NCI-H146 treated with DMSO at 0.1 percent for 48 hours (cell line): ENCODE measurements around the gene RDH12.

Source experiments
- DNase-seq: peaks from one replicate; lab custom pipeline; 2025; ENCODE audit not compliant: unreplicated experiment; lab: John Stamatoyannopoulos, UW

The RDH12 gene

DNA sequence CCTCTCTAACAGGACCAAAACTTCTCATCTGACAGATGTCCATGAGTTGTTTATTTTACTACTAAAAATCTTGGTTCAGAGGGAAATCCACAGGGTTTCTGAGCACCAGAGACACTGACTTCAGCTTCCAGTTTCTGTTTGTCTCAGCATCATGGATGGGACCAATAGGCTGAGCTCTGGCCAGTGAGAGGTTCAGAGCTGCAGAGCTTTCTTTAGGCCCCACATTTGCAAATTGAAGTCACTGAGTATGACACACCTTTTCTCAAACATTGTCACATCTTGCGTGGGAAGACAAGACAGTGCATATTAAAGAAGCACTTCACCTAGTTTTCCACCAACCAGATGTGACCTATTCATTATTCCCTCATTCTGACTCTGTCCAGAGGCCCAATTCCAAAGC lies 45.2 kb downstream of the RDH12 start:
- no peak for DNase-seq

DNA sequence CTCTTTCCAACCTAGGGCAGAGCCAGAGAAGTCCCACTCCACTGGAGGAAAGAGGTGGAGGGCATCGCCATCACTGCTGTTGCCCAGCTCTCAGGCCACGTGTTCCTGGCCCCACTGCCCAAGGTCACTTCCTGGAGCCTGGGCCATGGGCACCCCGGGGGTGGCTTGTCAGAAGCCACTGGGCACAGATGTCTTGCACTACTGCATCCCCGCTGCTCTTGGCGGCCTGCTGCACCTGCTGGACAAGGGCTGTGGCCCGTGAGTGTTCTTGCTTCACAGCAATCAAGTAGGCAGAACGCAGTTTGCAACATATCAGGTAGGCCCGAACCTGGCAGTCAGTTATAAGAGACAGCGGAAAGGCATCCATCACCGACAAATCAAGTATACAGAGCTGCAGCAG lies 46.6 kb downstream of the RDH12 start:
- DNase-seq = no peak

DNA sequence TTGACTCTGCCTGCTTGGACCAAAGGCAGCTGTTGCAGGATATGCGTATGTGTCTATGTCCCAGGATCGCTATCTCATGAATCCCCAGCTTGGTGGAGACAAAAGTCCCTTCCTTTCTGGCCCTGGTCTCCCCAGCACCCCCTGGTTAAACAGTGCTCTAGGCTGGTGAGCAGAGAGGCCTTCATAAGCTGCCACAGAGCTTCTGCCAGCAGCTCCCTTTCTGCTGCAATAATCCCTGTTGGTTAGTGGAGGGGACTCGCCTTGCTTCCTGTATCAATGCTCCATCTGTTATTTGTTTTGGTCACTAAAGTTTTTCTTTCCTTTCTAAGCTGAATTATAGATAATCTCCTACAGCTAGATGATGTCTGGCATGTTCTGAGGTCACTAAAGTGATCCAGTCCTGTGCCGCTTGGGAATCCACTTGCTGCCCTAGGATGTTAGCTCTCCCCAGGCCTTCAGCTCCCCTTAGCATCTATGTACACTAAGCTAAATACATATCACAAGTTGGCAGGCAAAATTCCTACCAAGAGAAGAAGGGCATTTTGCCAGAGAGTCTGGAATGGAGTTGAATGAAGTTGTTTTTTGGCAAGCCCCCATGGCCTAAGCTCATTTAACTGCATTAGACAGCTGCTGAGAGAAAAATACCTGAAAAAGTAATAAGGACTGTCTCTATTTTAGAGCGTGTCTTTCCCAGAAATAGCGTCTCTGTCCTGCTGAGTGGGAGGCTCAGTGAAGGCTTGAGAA lies 47.8 kb downstream of the RDH12 start:
- DNase-seq = no peak

DNA sequence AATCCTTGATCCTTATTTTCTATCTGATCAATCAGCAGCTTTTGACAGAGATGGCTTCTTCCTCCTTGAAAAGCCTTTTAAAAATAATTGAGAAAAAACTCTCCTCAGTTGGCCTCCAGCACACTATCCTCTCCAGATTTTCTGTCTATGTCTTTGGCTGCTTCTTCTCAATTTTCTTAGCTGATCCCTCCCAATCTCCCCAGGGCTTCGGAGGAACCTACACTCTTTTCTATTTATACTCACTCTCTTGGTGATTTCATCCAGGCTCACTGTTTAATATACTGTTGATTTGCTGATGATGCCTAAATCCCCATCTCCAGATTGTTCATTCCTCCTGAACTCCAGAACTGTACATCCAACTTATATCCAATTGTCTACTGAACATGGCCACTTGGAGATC lies 54.8 kb downstream of the RDH12 start:
- DNase-seq = no peak

DNA sequence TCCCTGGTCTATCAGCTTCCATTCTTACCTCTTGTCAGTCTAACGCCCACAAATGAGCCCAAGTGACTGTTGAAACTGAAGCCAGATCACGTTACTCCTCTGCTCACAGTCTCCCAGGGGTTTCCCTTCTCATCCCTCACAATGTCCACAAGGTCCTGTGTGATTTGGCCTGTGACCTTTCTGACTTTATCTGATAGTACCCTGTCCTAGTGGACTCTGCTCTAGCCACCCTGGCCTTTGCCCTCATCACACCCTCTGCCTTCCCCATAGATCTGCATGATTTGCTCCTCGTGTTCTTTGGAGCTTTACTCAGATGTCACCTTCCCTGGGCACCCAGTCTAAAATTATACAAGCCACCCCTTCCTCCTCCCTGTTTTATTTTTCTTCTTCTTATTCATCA lies 55.5 kb downstream of the RDH12 start:
- no peak for DNase-seq

DNA sequence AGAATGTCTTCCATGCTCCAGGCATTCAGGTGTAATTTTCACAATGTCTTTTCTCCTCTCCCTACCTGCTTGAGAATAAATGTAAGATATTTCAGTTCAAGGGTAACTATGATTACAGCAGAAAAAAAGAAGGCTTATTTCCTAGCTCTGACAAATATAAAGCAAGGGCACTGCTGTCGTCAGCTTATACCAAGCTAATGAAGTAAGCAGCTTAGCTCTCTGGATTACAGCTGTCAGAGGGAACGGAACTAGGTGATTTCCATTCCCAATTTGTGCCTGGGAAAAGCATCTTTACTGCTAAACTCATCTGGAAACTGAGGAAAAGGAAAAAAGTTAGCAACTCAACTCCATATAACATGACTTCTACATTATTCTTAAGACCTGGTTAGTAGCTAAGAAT lies 58.2 kb downstream of the RDH12 start:
- DNase-seq = no peak

DNA sequence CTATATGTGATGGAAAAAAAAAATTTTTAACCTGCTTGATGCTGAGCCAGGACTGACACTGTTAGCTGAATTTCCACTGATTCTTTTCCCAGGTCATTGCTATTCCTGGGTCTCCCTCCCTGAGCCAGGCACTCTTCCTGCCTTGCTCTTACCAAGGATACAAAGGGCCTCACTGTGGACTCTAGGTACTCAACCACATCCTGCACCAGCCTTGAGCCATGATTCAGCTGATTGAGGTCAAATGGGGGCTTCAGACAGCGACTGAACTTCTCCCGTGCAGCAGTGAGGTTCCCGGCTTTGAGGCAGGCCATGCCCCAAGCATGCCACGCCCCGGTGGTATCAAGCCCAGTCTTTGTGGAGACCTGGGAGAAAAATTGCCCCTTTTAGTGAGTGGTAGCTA lies 60.4 kb downstream of the RDH12 start:
- no peak for DNase-seq

DNA sequence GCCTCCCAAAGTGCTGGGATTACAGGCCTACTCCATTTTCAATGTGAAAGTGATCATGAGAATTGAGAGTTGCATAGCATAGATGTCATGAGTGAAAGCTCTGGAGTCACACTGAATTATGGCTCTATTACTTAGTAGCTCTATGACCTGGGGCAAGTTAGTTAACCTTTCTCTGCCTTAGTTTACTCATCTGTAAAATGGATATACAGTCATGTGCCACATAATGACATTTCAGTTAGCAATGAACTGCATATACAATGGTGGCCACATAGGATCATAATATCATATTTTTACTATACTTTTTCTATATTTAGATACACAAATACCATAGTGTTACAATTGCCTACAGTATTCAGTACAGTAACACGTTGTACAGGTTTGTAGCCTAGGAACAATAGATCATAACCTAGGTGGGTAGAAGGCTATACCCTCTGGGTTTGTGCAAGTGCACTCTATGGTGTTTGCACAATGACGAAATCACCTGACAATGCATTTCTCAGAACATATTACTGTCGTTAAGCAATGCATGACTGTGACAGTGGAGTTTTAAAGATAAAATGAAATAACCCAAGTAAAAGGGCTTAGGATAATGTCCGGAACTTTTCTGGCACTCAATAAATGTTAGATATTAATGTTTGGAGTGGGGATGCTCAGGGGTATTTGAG lies 61.6 kb downstream of the RDH12 start:
- DNase-seq = no peak

DNA sequence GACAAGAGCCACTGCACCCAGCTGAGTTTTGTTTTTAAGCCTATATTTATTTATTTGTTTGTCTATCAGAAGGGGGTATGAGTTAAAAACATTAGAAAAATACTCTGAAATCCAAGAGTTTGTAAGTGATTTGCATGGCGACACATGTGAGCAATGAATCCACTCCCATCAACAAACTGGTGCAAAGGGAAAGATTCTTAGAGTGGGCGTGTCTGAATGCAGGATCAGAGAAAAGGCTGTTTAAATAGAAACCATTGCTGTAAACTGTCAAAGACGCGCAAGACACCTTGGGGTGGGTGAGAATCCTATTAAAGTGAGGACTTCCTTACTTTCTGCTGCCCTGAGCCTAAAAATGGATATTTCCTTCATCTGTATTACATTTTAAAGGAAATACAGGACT lies 62.8 kb downstream of the RDH12 start:
- no peak for DNase-seq

DNA sequence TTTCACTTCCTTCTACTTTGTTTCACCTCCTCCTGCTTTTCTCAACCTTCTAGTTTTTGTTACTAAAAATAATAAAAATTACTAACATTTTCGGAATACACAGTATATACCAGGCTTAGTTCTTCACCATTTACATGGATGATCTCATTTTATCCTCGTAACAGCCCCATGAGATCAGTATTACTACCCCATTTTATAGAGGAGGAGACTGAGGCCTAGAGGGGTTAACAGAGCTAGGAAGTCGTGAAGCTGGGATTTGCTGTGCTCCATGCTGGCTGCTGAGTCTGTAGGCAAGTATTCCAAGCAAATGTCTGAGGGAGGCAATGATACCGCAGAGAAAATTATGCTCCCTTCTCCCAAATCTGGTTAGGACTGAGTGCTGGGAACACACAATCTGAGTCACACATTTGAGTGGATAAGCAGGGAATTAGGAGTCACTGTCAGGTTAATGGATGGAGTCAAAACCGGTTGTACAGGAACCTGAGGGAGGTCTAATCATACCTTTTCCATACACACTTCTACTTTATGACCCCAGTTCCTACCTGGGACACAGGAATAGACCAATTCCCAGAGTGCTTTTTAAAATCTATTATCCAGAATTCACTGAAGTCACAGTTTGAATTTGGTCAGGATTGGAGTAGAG lies 63.6 kb downstream of the RDH12 start:
- no peak for DNase-seq

DNA sequence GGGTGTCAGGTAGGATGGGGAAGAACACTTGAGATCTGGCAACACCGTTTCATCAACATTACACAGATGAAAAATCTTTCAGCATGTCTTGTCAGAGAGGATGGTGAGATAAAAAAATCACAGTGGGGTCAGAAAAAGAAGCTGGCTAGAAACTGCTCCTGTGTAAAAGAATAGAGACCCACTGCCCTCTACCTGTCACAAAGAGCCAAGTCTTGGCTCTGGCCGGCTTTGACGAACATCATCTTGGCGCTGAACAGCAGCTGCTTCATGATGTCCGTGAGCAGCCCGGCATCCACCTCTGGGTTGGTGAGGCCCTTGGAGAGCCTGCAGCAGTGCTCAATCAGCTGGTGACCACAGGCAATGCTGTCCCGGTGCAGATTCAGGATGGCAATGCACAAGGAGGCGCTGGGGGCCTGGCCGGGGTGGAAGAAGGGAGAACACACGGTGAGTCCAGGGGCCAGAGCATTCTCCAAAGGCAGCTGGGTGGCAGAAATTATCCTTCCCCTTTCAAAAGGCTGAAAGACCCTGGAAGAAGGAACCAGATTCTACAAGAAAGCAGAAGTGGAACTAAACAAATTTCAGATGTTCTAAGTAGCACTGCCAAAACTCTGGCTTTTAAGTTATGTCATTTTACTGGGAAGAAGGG lies 64.5 kb downstream of the RDH12 start:
- DNase-seq = no peak

DNA sequence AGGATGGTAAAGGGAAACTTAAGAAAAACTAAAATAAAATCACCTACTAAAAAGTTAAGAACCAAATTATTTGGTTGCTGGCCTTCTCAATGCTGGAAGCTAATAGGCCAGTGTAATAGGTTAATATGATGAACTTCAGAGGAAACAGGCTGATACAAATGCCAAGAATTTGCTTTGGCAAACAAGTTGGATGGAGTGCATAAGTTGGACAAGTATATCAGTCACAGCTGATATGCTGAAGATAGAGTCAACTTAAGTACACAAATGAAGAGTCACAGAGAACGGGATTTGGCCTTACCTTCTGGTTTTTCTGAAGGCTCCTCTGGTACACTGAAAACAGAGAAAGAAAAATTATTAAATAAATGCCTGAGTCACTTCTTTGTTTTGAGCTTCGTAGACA lies 66.5 kb downstream of the RDH12 start:
- no peak for DNase-seq

DNA sequence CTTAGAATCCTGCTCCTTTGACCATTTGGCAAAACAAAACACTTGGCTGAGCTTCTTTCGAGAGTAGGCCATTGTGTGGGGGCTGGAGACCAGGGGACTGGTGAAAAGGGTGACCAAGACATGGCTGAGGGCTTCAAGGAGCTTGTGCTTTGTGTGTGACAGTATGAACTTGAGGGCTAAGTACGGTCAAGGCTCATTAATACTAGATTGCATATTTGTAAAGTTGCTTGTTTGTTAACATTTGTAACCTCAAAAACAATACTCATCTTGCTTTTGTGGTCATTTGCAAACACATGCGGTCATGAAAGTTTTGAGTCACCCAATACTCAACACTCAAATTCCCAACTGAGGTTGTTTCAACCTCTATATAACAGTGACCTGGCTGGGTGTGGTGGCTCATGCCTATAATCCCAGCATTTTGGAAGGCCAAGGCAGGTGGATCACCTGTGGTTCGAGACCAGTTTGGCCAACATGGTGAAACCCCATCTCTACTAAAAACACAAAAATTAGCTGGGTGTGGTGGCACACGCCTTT lies 72.2 kb downstream of the RDH12 start:
- no peak for DNase-seq

DNA sequence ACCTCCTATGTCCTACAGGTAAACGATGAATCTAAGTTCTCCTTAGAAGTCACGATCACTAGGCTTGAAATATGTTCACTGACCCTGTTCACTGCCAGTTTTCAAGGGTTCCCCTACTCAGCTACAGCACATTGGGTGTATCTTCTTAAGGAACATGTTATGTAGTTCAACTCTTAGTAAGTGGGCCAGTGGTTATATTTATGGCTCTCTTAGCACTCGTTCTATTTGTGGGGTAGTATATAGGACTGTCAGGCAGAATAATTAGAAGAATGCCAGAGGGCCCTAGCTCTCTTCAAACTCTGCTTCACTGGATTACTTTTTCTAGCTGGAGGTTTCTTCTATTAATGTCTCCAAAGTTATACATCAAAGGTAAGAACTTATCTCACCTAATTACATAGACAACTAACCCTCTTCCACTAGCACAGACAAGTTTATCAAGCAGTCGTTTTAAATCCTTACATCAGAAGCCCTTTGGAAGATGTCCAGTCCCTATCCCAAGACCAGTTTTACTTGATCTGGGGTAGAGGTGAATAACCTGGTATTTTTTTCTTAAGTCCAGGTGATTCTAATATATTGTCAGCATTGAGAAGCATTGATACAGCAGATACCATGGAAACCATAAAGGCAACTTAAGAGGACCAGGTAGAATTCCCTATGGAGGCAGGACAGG lies 75.1 kb downstream of the RDH12 start:
- DNase-seq = no peak

DNA sequence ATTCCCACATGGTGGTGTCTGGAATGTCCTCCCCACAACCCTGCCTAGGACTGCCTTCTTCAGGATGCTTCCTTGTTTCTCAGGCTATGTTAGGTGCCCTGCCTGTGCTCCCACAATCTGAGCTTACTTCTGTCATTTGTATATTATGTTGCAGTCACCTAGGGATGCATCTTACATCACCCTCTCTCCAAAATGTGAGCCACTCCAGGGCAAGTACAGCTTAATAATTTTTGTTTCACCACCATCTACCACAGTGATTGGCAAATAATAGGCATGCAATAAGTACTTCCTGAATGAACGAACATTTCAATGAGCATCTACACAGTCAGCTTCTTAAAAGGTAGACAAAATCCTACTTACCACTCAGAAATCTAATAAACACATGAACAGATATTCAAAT lies 77.1 kb downstream of the RDH12 start:
- no peak for DNase-seq

DNA sequence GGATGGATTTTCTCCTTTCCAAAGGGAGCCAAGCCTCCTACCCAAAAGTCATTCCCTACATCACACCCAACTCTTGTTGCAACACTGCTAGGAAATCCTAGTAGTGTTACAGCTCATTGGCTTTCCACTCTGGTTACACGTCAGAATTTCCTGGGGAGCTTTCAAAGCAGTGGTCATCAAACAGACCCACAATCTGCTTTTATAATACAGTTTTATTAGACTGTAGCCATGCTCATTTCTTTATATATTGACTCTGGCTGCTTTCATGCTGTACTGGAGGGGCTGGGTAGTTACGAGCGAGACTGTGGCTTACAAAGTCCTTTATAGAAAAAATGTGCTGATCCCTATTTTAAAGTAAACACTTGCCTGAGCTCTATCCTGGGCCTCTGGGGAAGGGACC lies 80.4 kb downstream of the RDH12 start:
- DNase-seq = no peak
